Liver (tissue), 9 donors: ENCODE results near the gene FRMD6. TPM values are rescaled to one million over a fixed set of nuclear protein-coding genes. Genes with fewer than 3 reads are reported as not detected.

Source experiments
- DNase-seq: peaks from one replicate; pipeline ENCODE4 v3.0.0-alpha.2; 2017; ENCODE audit warnings: low spot score
- H3K27ac ChIP-seq, 2 donors: one replicate each; pipeline ENCODE4 v1.7.0; 2013; ENCODE audit warnings: inconsistent platforms in 2 of 2, low read length in 2 of 2, control low read depth in 1 of 2, low read depth in 1 of 2, mild to moderate bottlenecking in 1 of 2
- H3K27me3 ChIP-seq, 4 donors: one replicate each; pipeline versions ENCODE4 v1.6.1 to v1.7.0; 2013; ENCODE audit warnings: low read length in 3 of 4, inconsistent platforms in 1 of 4, mild to moderate bottlenecking in 1 of 4, moderate library complexity in 1 of 4; ENCODE audit not compliant: control insufficient read depth in 4 of 4, insufficient read depth in 4 of 4
- H3K36me3 ChIP-seq, 4 donors: one replicate each; pipeline versions ENCODE4 v1.6.1 to v1.7.0; 2013; ENCODE audit warnings: low read length in 3 of 4, mild to moderate bottlenecking in 3 of 4, low read depth in 1 of 4, moderate library complexity in 1 of 4; ENCODE audit not compliant: control insufficient read depth in 4 of 4, insufficient read depth in 3 of 4
- H3K4me1 ChIP-seq, 4 donors: one replicate each; pipeline versions ENCODE4 v1.6.1 to v1.7.0; 2013; ENCODE audit warnings: low read length in 3 of 4, mild to moderate bottlenecking in 3 of 4, moderate library complexity in 1 of 4; ENCODE audit not compliant: control insufficient read depth in 4 of 4, insufficient read depth in 4 of 4
- H3K4me3 ChIP-seq, 3 donors: one replicate each; pipeline versions ENCODE4 v1.6.1 to v1.7.0; 2013; ENCODE audit warnings: low read length in 3 of 3, control low read depth in 1 of 3, low read depth in 1 of 3, mild to moderate bottlenecking in 1 of 3
- H3K9ac ChIP-seq, 2 donors: one replicate each; pipeline ENCODE4 v1.7.0; 2013; ENCODE audit warnings: low read length in 2 of 2, mild to moderate bottlenecking in 2 of 2, moderate library complexity in 2 of 2, control low read depth in 1 of 2, low read depth in 1 of 2
- H3K9me3 ChIP-seq, 4 donors: one replicate each; pipeline versions ENCODE4 v1.6.1 to v1.7.0; 2013; ENCODE audit warnings: low read length in 3 of 4; ENCODE audit not compliant: control insufficient read depth in 4 of 4
- CTCF ChIP-seq: fragments of 150-350 bp; IDR thresholded peaks from 2 replicates; pipeline ENCODE4 v1.5.1; 2017; ENCODE audit warnings: improper control_type of control experiment, low read depth, low read length; ENCODE audit not compliant: missing input control
- EGR1 ChIP-seq, 2 donors: IDR thresholded peaks; 2 replicates each; pipeline ENCODE4 v1.6.1; 2016 to 2018; ENCODE audit warnings: antibody characterized with exemption in 2 of 2, low read depth in 2 of 2
- FOXA1 ChIP-seq: IDR thresholded peaks from 2 replicates; pipeline ENCODE4 v1.6.1; 2016; ENCODE audit warnings: antibody characterized with exemption
- FOXA2 ChIP-seq: IDR thresholded peaks from 2 replicates; pipeline ENCODE4 v1.6.1; 2016; ENCODE audit warnings: antibody characterized with exemption
- GABPA ChIP-seq, 2 donors: IDR thresholded peaks in 1 of 2; conservative IDR thresholded peaks in 1 of 2; 2 replicates each; pipeline ENCODE4 v1.6.1; 2016; ENCODE audit warnings: antibody characterized with exemption in 2 of 2, mild to moderate bottlenecking in 1 of 2, moderate library complexity in 1 of 2
- HNF4A ChIP-seq, 2 donors: conservative IDR thresholded peaks; 2 replicates each; pipeline ENCODE4 v1.6.1; 2016; ENCODE audit warnings: antibody characterized with exemption in 2 of 2, mild to moderate bottlenecking in 2 of 2
- HNF4G ChIP-seq: IDR thresholded peaks from 2 replicates; pipeline ENCODE4 v1.6.1; 2016; ENCODE audit warnings: antibody characterized with exemption
- JUND ChIP-seq, 2 donors: IDR thresholded peaks; 2 replicates each; pipeline ENCODE4 v1.6.1; 2016; ENCODE audit warnings: antibody characterized with exemption in 2 of 2
- MAX ChIP-seq: IDR thresholded peaks from 2 replicates; pipeline ENCODE4 v1.6.1; 2016; ENCODE audit warnings: antibody characterized with exemption
- NR2F2 ChIP-seq: IDR thresholded peaks from 2 replicates; pipeline ENCODE4 v1.6.1; 2016; ENCODE audit warnings: antibody characterized with exemption
- REST ChIP-seq: IDR thresholded peaks from 2 replicates; pipeline ENCODE4 v1.6.1; 2016; ENCODE audit warnings: antibody characterized with exemption, mild to moderate bottlenecking
- RXRA ChIP-seq, 2 donors: IDR thresholded peaks; 2 replicates each; pipeline ENCODE4 v1.6.1; 2017 to 2018; ENCODE audit warnings: antibody characterized with exemption in 2 of 2, mild to moderate bottlenecking in 1 of 2
- SP1 ChIP-seq: IDR thresholded peaks from 2 replicates; pipeline ENCODE4 v1.6.1; 2018; ENCODE audit warnings: antibody characterized with exemption, mild to moderate bottlenecking
- TAF1 ChIP-seq: conservative IDR thresholded peaks from 2 replicates; pipeline ENCODE4 v1.6.1; 2016; ENCODE audit warnings: antibody characterized with exemption, mild to moderate bottlenecking
- ZBTB33 ChIP-seq: IDR thresholded peaks from 2 replicates; pipeline ENCODE4 v1.6.1; 2016; ENCODE audit warnings: antibody characterized with exemption
- WGBS: extraction: QIAGEN DNeasy Blood & Tissue Kit; methylation state at CpG from one replicate; pipeline ENCODE4 v1.1.7; 2013; 5-methylcytosine and 5-hydroxymethylcytosine counted together
- polyA plus RNA-seq, 2 donors: library from polyadenylated mRNA; stranded (reverse) in 1 of 2; unstranded in 1 of 2; fragments of 200-250 nt in 1 of 2; fragments of >200 nt in 1 of 2; fragmentation: Nextera tagmentation in 1 of 2; extraction: Ambion mirVana in 1 of 2; gene quantifications; one replicate each; pipeline versions ENCODE4 v1.2.1 to v1.2.3, GENCODE V29; 2013 to 2015
- total RNA-seq, 2 donors: library from RNA; depleted of rRNA; stranded (reverse); fragments of >200 nt; gene quantifications; one replicate each; pipeline ENCODE4 v1.2.3, GENCODE V29; 2014
- donor health status: healthy.
- donor health status: healthy.
- donor health status: healthy.
- donor health status: healthy.
- donor health status: healthy.

The FRMD6 gene
- total and polyA plus RNA-seq, 4 donors: 2.4 to 10.0 (median 3.4) TPM

- TF ChIP-seq CTCF (no peak), GABPA (IDR thresholded peaks at IDR 0.05 in 1 of 2, conservative IDR thresholded peaks at IDR 0.05 in 1 of 2) (no peak), FOXA2 (no peak)
These were observed 9.8 kb downstream of the FRMD6 start (continued) for GRCh38 chr14:51661504-51661903.

- 94% methylated on average over 5 of the region's 5 CpGs for WGBS
- H3K36me3 ChIP-seq: peaks cover 0 to 1% (median 0%) of the 10 kb centered on the region in 4 donors
- no peaks in the 10 kb centered on the region for H3K9me3 ChIP-seq
These were observed 12.1 kb downstream of the FRMD6 start for GRCh38 chr14:51663783-51664326.

More at GRCh38 chr14:51663783-51664326, 12.1 kb downstream of the FRMD6 start:
- Histone ChIP-seq H3K4me3 (no peak overlapping the region), H3K27me3 (no peaks in the 10 kb centered on the region), H3K4me1 (no peaks in the 10 kb centered on the region), H3K27ac (no peak overlapping the region), H3K9ac (no peak overlapping the region)
- TF ChIP-seq REST (no peak), EGR1 (IDR thresholded peaks at IDR 0.05; ENCODE audit: low read depth in 2 of 2) (no peak), RXRA (IDR thresholded peaks at IDR 0.05) (no peak), FOXA1 (no peak), NR2F2 (no peak), CTCF (no peak), SP1 (no peak), MAX (no peak), JUND (IDR thresholded peaks at IDR 0.05) (no peak), HNF4G (no peak), FOXA2 (no peak), HNF4A (conservative IDR thresholded peaks at IDR 0.05) (no peak), GABPA (IDR thresholded peaks at IDR 0.05 in 1 of 2, conservative IDR thresholded peaks at IDR 0.05 in 1 of 2) (no peak), TAF1 (no peak), ZBTB33 (no peak)
- no peak for DNase-seq
